Urinary bladder (tissue), 4 donors: Measurements from ENCODE around the gene CTU2. TPM values are rescaled to one million over a fixed set of nuclear protein-coding genes. Genes with fewer than 3 reads are reported as not detected.

Experiments used
- DNase-seq: peaks from one replicate; pipeline ENCODE4 v3.0.0-alpha.2; 2015; ENCODE audit errors: extremely low spot score
- H3K27ac ChIP-seq: one replicate; pipeline ENCODE4 v1.5.1; 2013; ENCODE audit warnings: low read depth, mild to moderate bottlenecking, moderate library complexity
- H3K36me3 ChIP-seq: one replicate; pipeline ENCODE4 v1.6.1; 2013; ENCODE audit warnings: mild to moderate bottlenecking, moderate library complexity; ENCODE audit not compliant: insufficient read depth
- H3K4me1 ChIP-seq: one replicate; pipeline ENCODE4 v1.6.1; 2013; ENCODE audit warnings: mild to moderate bottlenecking, moderate library complexity; ENCODE audit not compliant: insufficient read depth
- H3K4me3 ChIP-seq: one replicate; pipeline ENCODE4 v1.5.1; 2013; ENCODE audit warnings: low read depth, low read length
- WGBS: extraction: QIAGEN DNeasy Blood & Tissue Kit; methylation state at CpG from one replicate; pipeline ENCODE4 v1.1.7; 2013; 5-methylcytosine and 5-hydroxymethylcytosine counted together
- polyA plus RNA-seq: library from polyadenylated mRNA; stranded (reverse); fragments of 200-250 nt; gene quantifications from one replicate; pipeline ENCODE4 v1.2.3, GENCODE V29; 2013
- total RNA-seq: library from RNA; depleted of rRNA; stranded (reverse); fragments of >200 nt; gene quantifications from one replicate; pipeline ENCODE4 v1.2.3, GENCODE V29; 2014
- donor health status: healthy with polysubstance abuse.
- donor health status: healthy.

Gene CTU2
- total and polyA plus RNA-seq, 2 donors, result 6.8 to 15.4 TPM

GRCh38 chr16:88760424-88761142 is 54.3 kb downstream of the CTU2 start:
- Histone ChIP-seq H3K27ac (peak overlapping the region; percentile 12), H3K4me1 (peaks cover 2% of the 10 kb centered on the region), H3K4me3 (no peak overlapping the region), H3K36me3 (no peaks in the 10 kb centered on the region)
- WGBS, result 70% methylated on average over 24 of the region's 24 CpGs
- DNase-seq, result no peak

DNA sequence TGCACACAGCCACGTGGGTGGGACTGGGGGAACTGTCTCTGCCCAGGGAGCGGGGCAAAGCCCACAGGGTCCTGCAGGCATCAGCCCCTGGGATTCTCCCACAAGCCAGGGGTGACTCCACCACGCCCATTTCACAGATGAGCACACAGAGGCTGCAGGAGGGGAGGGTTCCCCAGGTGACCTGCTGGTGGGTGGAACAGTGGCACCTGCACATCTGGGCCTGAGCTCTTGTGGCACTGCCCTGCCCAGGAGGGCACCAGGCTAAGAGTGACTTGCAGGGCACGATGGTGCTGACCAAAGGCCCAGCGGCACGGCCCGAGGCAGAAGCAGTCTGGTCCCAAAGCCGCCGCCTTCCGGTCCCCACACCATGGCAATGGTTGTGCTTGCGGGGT is 54.8 kb downstream of the CTU2 start:
- WGBS, result 89% methylated on average over 11 of the region's 11 CpGs
- no peak overlapping the region for H3K4me3 ChIP-seq

GRCh38 chr16:88761830-88762229 is 55.5 kb downstream of the CTU2 start:
- peaks cover 2% of the 10 kb centered on the region for H3K4me1 ChIP-seq
- no peaks in the 10 kb centered on the region for H3K36me3 ChIP-seq
- H3K27ac ChIP-seq, result no peak overlapping the region
- 53% methylated on average over 10 of the region's 10 CpGs for WGBS
- H3K4me3 ChIP-seq, result no peak overlapping the region
- no peak for DNase-seq

More for the DNA sequence above, 54.8 kb downstream of the CTU2 start:
- H3K27ac ChIP-seq, result no peak overlapping the region
- no peak for DNase-seq
- H3K4me1 ChIP-seq, result peaks cover 2% of the 10 kb centered on the region
- no peaks in the 10 kb centered on the region for H3K36me3 ChIP-seq

DNA sequence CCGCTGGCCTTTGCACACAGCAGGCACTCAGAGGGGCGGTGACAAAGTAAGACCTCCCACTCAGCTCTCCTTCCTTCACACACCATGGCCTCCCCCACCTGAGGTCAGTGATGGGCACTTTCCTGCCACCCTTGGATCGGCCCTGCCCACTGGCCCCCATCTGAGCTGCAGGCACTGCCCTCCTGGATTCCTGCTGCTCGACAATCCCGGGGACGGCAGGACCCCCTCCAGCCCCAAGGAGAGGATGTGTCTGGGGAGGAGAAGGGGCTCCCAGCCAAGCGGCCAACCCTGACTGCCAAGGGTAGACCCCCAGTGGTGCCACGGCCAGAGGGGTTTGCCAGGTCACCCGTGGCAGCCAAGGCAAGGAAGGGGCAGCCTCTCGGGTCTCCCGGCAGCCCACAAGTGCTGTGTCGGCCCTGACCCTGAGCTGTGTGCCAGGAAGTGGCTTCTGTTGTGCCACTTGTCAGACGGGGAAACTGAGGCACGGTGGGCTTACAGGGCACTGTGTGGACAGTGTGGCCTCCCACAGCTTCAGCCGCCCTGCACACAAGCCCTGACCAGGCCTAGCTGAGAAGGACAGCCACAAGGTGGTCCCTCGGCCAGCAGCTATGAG is 56.1 kb downstream of the CTU2 start:
- H3K4me1 ChIP-seq, result peaks cover 2% of the 10 kb centered on the region
- H3K36me3 ChIP-seq, result no peaks in the 10 kb centered on the region
- 70% methylated on average over 16 of the region's 16 CpGs for WGBS

GRCh38 chr16:88762941-88763340 is 56.6 kb downstream of the CTU2 start:
- Histone ChIP-seq H3K4me3 (no peak overlapping the region), H3K27ac (no peak overlapping the region), H3K36me3 (no peaks in the 10 kb centered on the region), H3K4me1 (peaks cover 2% of the 10 kb centered on the region)
- 84% methylated on average over 10 of the region's 10 CpGs for WGBS
- DNase-seq, result no peak

More for the DNA sequence above, 56.1 kb downstream of the CTU2 start:
- H3K27ac ChIP-seq, result no peak overlapping the region
- no peak for DNase-seq
- H3K4me3 ChIP-seq, result no peak overlapping the region

GRCh38 chr16:88763502-88764053 is 57.3 kb downstream of the CTU2 start:
- WGBS, result 68% methylated on average over 14 of the region's 14 CpGs
- DNase-seq, result no peak
- H3K4me1 ChIP-seq, result peaks cover 2% of the 10 kb centered on the region
- no peak overlapping the region for H3K4me3 ChIP-seq
- H3K36me3 ChIP-seq, result no peaks in the 10 kb centered on the region
- no peak overlapping the region for H3K27ac ChIP-seq

DNA sequence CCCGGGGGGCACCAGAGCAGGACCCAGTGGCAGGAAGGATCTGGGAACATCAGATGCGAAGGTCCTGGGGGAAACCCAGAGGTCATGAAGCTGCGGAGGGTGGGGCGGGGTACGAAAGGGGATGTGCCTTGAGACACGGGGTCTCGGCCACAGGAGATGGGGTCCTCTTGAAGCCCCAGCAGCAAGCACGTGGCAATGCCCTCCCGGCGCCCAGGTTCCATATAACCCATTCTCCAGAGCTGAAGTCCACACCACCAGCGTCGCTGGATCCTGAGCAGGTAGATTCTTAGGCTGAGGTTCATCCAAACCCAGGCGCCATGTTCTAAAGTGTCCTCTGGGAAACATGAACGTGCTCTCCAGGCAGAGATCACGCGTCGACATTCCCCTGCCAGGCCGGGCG is 57.8 kb downstream of the CTU2 start:
- H3K4me3 ChIP-seq, result no peak overlapping the region
- WGBS, result 95% methylated on average over 19 of the region's 19 CpGs
- H3K27ac ChIP-seq, result no peak overlapping the region
- H3K4me1 ChIP-seq, result peaks cover 2% of the 10 kb centered on the region
- H3K36me3 ChIP-seq, result no peaks in the 10 kb centered on the region
- DNase-seq, result no peak

GRCh38 chr16:88764913-88765349 is 58.6 kb downstream of the CTU2 start:
- Histone ChIP-seq H3K27ac (no peak overlapping the region), H3K36me3 (no peaks in the 10 kb centered on the region), H3K4me3 (no peak overlapping the region), H3K4me1 (peaks cover 2% of the 10 kb centered on the region)
- DNase-seq, result no peak
- WGBS, result 77% methylated on average over 9 of the region's 9 CpGs

Other genes with a start within 250 kb of the CTU2 start
- 13.9 TPM for gene ZC3H18, start 136.1 kb upstream of the CTU2 start, total RNA-seq
- gene ZC3H18, start 136.1 kb upstream of the CTU2 start, polyA plus RNA-seq, result 29.5 TPM
- gene IL17C, start 67.9 kb upstream of the CTU2 start, total RNA-seq, result not detected
- 0.13 TPM for gene IL17C, start 67.9 kb upstream of the CTU2 start, polyA plus RNA-seq
- gene CYBA, start 55.5 kb upstream of the CTU2 start, total RNA-seq, result 90.4 TPM
- gene CYBA, start 55.5 kb upstream of the CTU2 start, polyA plus RNA-seq, result 145 TPM
- 14.8 TPM for gene MVD, start 43.4 kb upstream of the CTU2 start, total RNA-seq
- 35.7 TPM for gene MVD, start 43.4 kb upstream of the CTU2 start, polyA plus RNA-seq
- gene SNAI3, start 20.0 kb upstream of the CTU2 start, total RNA-seq, result not detected
- 0.82 TPM for gene SNAI3, start 20.0 kb upstream of the CTU2 start, polyA plus RNA-seq
- gene RNF166, start 95 bp upstream of the CTU2 start, total RNA-seq, result 10.0 TPM
- gene RNF166, start 95 bp upstream of the CTU2 start, polyA plus RNA-seq, result 19.6 TPM
- 62.0 TPM for gene PIEZO1, start 78.7 kb downstream of the CTU2 start, total RNA-seq
- 205 TPM for gene PIEZO1, start 78.7 kb downstream of the CTU2 start, polyA plus RNA-seq
- gene CDT1, start 97.3 kb downstream of the CTU2 start, total RNA-seq, result 4.0 TPM
- gene CDT1, start 97.3 kb downstream of the CTU2 start, polyA plus RNA-seq, result 1.5 TPM
- gene APRT, start 105.4 kb downstream of the CTU2 start, total RNA-seq, result 28.8 TPM
- 167 TPM for gene APRT, start 105.4 kb downstream of the CTU2 start, polyA plus RNA-seq
- gene GALNS, start 150.4 kb downstream of the CTU2 start, total RNA-seq, result 14.6 TPM
- gene GALNS, start 150.4 kb downstream of the CTU2 start, polyA plus RNA-seq, result 23.0 TPM
- gene TRAPPC2L, start 150.6 kb downstream of the CTU2 start, total RNA-seq, result 18.7 TPM
- gene TRAPPC2L, start 150.6 kb downstream of the CTU2 start, polyA plus RNA-seq, result 43.3 TPM
- gene PABPN1L, start 160.2 kb downstream of the CTU2 start, total RNA-seq, result not detected
- gene PABPN1L, start 160.2 kb downstream of the CTU2 start, polyA plus RNA-seq, result not detected